Measurements from ENCODE around the gene C1orf159. TPM values are rescaled to one million over a fixed set of nuclear protein-coding genes. Genes with fewer than 3 reads are reported as not detected.
"Not testable (repeated sequence)": the region's sequence is repeated elsewhere in the genome, so short reads cannot be mapped to it uniquely, and the experiment has no call there.

C1orf159 gene
- total RNA-seq, 1 donor from 2014 or later = 9.2 TPM

GRCh38 chr1:1066403-1067283 lies 49.2 kb downstream of the C1orf159 start:
- Mint-ChIP-seq H3K36me3 (ENCODE audit: low read depth) (no peaks in the 10 kb centered on the region), H3K9me3 (ENCODE audit: low read depth) (no peaks in the 10 kb centered on the region), H3K4me1 (ENCODE audit: low read depth) (peaks cover 6% of the 10 kb centered on the region), H3K4me3 (ENCODE audit: unreplicated experiment) (no peak overlapping the region), H3K27ac (ENCODE audit: unreplicated experiment) (no peak overlapping the region), H3K27me3 (ENCODE audit: low read depth) (no peaks in the 10 kb centered on the region)
- DNase-seq (ENCODE audit: low spot score) = no peak
- TF ChIP-seq CTCF (IDR thresholded peaks at IDR 0.05) = no peak

GRCh38 chr1:1065940-1066304 lies 50.0 kb downstream of the C1orf159 start:
- H3K27ac Mint-ChIP-seq (ENCODE audit: unreplicated experiment); H3K36me3 Mint-ChIP-seq (ENCODE audit: low read depth); H3K27me3 Mint-ChIP-seq (ENCODE audit: low read depth); DNase-seq (ENCODE audit: low spot score); H3K4me3 Mint-ChIP-seq (ENCODE audit: unreplicated experiment); H3K9me3 Mint-ChIP-seq (ENCODE audit: low read depth); H3K4me1 Mint-ChIP-seq (ENCODE audit: low read depth): not testable (repeated sequence)

- TF ChIP-seq CTCF (IDR thresholded peaks at IDR 0.05) = no peak
- Mint-ChIP-seq H3K4me3 (ENCODE audit: unreplicated experiment) (no peak overlapping the region), H3K4me1 (ENCODE audit: low read depth) (peaks cover 7% of the 10 kb centered on the region), H3K36me3 (ENCODE audit: low read depth) (no peaks in the 10 kb centered on the region), H3K27ac (ENCODE audit: unreplicated experiment) (no peak overlapping the region), H3K27me3 (ENCODE audit: low read depth) (no peaks in the 10 kb centered on the region), H3K9me3 (ENCODE audit: low read depth) (no peaks in the 10 kb centered on the region)
- no peak for DNase-seq (ENCODE audit: low spot score)
Observed at GRCh38 chr1:1065265-1065939, 50.5 kb downstream of the C1orf159 start.

- Mint-ChIP-seq H3K4me1 (ENCODE audit: low read depth) (peaks cover 10% of the 10 kb centered on the region), H3K27me3 (ENCODE audit: low read depth) (no peaks in the 10 kb centered on the region), H3K27ac (ENCODE audit: unreplicated experiment) (peak overlapping the region; percentile 68), H3K36me3 (ENCODE audit: low read depth) (no peaks in the 10 kb centered on the region), H3K4me3 (ENCODE audit: unreplicated experiment) (no peak overlapping the region), H3K9me3 (ENCODE audit: low read depth) (no peaks in the 10 kb centered on the region)
- DNase-seq (ENCODE audit: low spot score) = no peak
- TF ChIP-seq CTCF (IDR thresholded peaks at IDR 0.05) = peak; percentile 95
Observed at GRCh38 chr1:1063945-1064831, 51.7 kb downstream of the C1orf159 start.

- TF ChIP-seq CTCF (IDR thresholded peaks at IDR 0.05) = no peak
- H3K27ac Mint-ChIP-seq (ENCODE audit: unreplicated experiment) = no peak overlapping the region
- peaks cover 16% of the 10 kb centered on the region for H3K4me1 Mint-ChIP-seq (ENCODE audit: low read depth)
- H3K9me3 Mint-ChIP-seq (ENCODE audit: low read depth) = no peaks in the 10 kb centered on the region
- H3K4me3 Mint-ChIP-seq (ENCODE audit: unreplicated experiment) = no peak overlapping the region
- no peaks in the 10 kb centered on the region for H3K27me3 Mint-ChIP-seq (ENCODE audit: low read depth)
- no peak for DNase-seq (ENCODE audit: low spot score)
- no peaks in the 10 kb centered on the region for H3K36me3 Mint-ChIP-seq (ENCODE audit: low read depth)
Observed at GRCh38 chr1:1063261-1063944, 52.5 kb downstream of the C1orf159 start.
